Natural killer cell treated with Interleukin-12 subunit alpha and Interleukin-12 subunit beta and Interleukin-15 and Interleukin-18, amount 100 ng/mL, for 72 hours (primary cell): ENCODE data around the gene SENP3. TPM values are rescaled to one million over a fixed set of nuclear protein-coding genes. Genes with fewer than 3 reads are reported as not detected.

Source experiments
- ATAC-seq, 2 donors: fragments of 150-1000 bp; cut with Tn5 transposase in 1 of 2; sonication (Bioruptor Pico), chemical (Tn5 transposase) in 1 of 2; 2 replicates each; pipeline ENCODE4 v1.10.0; 2021
- DNase-seq: peaks from one replicate; pipeline ENCODE4 v3.0.0; 2022; ENCODE audit warnings: low spot score
- H3K27ac Mint-ChIP-seq, 2 donors: 1 replicate in 1 of 2; 2 replicates in 1 of 2; pipeline ENCODE4 v1.8.0; 2022; ENCODE audit warnings: mixed read lengths in 2 of 2, mild to moderate bottlenecking in 1 of 2, moderate library complexity in 1 of 2
- H3K27me3 Mint-ChIP-seq, 2 donors: 1 replicate in 1 of 2; 2 replicates in 1 of 2; pipeline ENCODE4 v1.8.0; 2022; ENCODE audit warnings: mixed read lengths in 2 of 2
- H3K36me3 Mint-ChIP-seq: one replicate; pipeline ENCODE4 v1.8.0; 2022; ENCODE audit warnings: mixed read lengths
- H3K4me1 Mint-ChIP-seq, 2 donors: 1 replicate in 1 of 2; 2 replicates in 1 of 2; pipeline ENCODE4 v1.8.0; 2022; ENCODE audit warnings: low read depth in 2 of 2, mixed read lengths in 2 of 2, mild to moderate bottlenecking in 1 of 2
- H3K4me3 Mint-ChIP-seq: one replicate; pipeline ENCODE4 v1.8.0; 2022; ENCODE audit warnings: mixed read lengths
- H3K9me3 Mint-ChIP-seq: 2 replicates; pipeline ENCODE4 v1.8.0; 2022; ENCODE audit warnings: mixed read lengths
- total RNA-seq, 2 donors: library from RNA; stranded (reverse); gene quantifications; one replicate each; pipeline ENCODE4 v1.2.3, GENCODE V29; 2022

SENP3 gene
- total RNA-seq, 2 donors from 2014 or later, result 56.2 to 90.1 TPM

DNA sequence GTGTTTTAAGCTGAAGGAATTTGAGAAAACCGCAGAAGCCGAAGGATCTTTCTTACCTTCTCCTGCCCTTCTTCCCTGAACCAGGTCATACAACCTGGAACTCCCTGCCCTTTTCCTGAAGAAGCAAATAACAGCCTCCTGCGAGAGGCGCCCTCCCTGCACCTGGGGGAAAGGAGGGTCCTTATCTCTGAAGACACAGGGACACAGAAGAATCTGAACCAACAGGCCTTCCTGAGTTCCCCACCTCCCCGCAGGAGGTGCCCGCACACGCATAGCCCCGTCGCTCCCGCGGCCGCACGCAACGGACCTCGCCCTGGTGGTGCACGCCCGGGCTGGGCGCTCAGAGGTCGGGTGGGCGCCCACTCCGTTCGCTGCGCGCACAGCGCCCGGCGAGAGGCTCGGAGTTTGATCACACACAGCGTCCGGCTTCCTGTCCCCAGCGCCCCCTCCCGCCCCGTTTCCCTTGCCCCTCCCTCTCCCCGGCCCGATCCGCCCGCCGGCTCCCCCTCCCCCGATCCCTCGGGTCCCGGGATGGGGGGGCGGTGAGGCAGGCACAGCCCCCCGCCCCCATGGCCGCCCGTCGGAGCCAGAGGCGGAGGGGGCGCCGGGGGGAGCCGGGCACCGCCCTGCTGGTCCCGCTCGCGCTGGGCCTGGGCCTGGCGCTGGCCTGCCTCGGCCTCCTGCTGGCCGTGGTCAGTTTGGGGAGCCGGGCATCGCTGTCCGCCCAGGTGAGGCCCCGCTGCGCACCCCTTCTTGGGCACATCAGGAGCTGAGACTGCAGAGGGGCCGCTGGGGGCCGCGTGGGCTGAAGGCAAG, 12.9 kb upstream of the SENP3 start, which contains the start of gene TNFSF12:
TSS of gene TNFSF12 (plus strand) at position 474 of the 816 bp plus-strand sequence. CDS start at position 570, 96 bp downstream.
- ATAC-seq (peak; percentile 85 to 87), DNase-seq (peak; percentile 74)
- H3K27me3 Mint-ChIP-seq, result no peaks in the 10 kb centered on the region
- no peaks in the 10 kb centered on the region for H3K9me3 Mint-ChIP-seq
- H3K4me1 Mint-ChIP-seq, result peaks cover 50 to 52% of the 10 kb centered on the region in 2 donors
- peaks cover 6% of the 10 kb centered on the region for H3K36me3 Mint-ChIP-seq
- H3K4me3 Mint-ChIP-seq, result peak within 1 kb of the TSS; percentile 91
- H3K27ac Mint-ChIP-seq, result peak within 1 kb of the TSS; percentile 90 to 91

- Mint-ChIP-seq H3K27ac (peak overlapping the region; percentile 90 to 91), H3K4me1 (peaks cover 54 to 57% of the 10 kb centered on the region in 2 donors), H3K4me3 (peak overlapping the region; percentile 91), H3K27me3 (no peaks in the 10 kb centered on the region), H3K9me3 (no peaks in the 10 kb centered on the region), H3K36me3 (peaks cover 6% of the 10 kb centered on the region)
- peak; percentile 58 for ATAC-seq
- DNase-seq, result no peak
Measured at GRCh38 chr17:7549401-7550055, 12.2 kb upstream of the SENP3 start.

DNA sequence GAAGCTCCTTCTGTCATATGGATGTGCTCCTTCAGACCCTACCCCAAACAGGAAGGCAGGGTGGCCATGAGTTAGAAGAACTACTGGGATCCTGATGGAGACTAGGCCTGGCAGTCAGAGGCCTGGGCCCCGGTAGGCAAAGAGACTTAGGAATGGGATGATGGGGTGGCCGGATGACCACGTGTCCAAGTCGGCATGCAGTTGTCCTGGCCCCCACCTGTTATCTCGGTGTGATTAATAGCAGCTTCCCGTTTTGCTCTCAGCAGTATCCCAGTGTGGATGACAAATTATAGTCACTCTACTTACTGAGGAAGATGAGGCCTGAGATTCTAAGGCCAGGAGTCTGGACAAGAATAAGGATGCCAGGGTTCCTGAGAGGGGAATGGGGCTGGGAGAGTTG, 11.4 kb upstream of the SENP3 start:
- H3K36me3 Mint-ChIP-seq, result peaks cover 6% of the 10 kb centered on the region
- H3K9me3 Mint-ChIP-seq, result no peaks in the 10 kb centered on the region
- peaks cover 58 to 62% of the 10 kb centered on the region in 2 donors for H3K4me1 Mint-ChIP-seq
- no peaks in the 10 kb centered on the region for H3K27me3 Mint-ChIP-seq
- H3K27ac Mint-ChIP-seq, result peak overlapping the region; percentile 90 to 91
- peak overlapping the region; percentile 91 for H3K4me3 Mint-ChIP-seq
- no peak for ATAC-seq
- DNase-seq, result no peak

GRCh38 chr17:7551396-7551795, 10.3 kb upstream of the SENP3 start:
- no peaks in the 10 kb centered on the region for H3K9me3 Mint-ChIP-seq
- H3K27me3 Mint-ChIP-seq, result no peaks in the 10 kb centered on the region
- ATAC-seq, result no peak
- H3K36me3 Mint-ChIP-seq, result peaks cover 6% of the 10 kb centered on the region
- DNase-seq, result no peak
- H3K4me1 Mint-ChIP-seq, result peaks cover 62 to 67% of the 10 kb centered on the region in 2 donors
- peak overlapping the region; percentile 90 to 91 for H3K27ac Mint-ChIP-seq
- H3K4me3 Mint-ChIP-seq, result peak overlapping the region; percentile 83

GRCh38 chr17:7552621-7553051, 9.1 kb upstream of the SENP3 start:
- Mint-ChIP-seq H3K4me1 (peaks cover 59 to 64% of the 10 kb centered on the region in 2 donors), H3K27me3 (no peaks in the 10 kb centered on the region), H3K27ac (peak overlapping the region; percentile 90 to 91), H3K9me3 (no peaks in the 10 kb centered on the region), H3K4me3 (peak overlapping the region; percentile 83), H3K36me3 (peaks cover 6% of the 10 kb centered on the region)
- DNase-seq (peak; percentile 67), ATAC-seq (peak; percentile 81)

DNA sequence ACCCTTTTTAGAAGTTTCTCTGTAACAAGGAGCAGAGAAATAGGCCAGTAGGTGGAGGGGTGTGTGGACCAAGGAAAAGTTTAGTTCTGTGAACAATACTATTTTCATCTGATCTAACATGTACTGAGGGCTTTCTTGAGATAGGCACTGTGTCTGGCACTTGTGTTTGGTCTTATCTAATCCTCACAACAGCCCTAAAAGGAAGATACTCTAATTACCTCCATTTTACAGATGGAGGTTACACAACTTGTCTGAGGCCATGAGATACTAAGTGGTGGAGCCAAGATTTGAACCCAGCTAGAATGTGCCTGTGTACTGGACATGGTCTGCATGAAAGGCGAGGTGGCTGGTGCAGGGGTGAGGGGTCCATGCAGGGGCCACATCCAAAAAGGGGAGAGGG, 8.4 kb upstream of the SENP3 start:
- peaks cover 57 to 58% of the 10 kb centered on the region in 2 donors for H3K4me1 Mint-ChIP-seq
- no peaks in the 10 kb centered on the region for H3K9me3 Mint-ChIP-seq
- H3K27me3 Mint-ChIP-seq, result no peaks in the 10 kb centered on the region
- DNase-seq, result no peak
- ATAC-seq, result no peak
- peak overlapping the region; percentile 83 for H3K4me3 Mint-ChIP-seq
- peaks cover 6% of the 10 kb centered on the region for H3K36me3 Mint-ChIP-seq
- peak overlapping the region; percentile 90 to 91 for H3K27ac Mint-ChIP-seq

GRCh38 chr17:7555320-7555948, 6.3 kb upstream of the SENP3 start:
- Mint-ChIP-seq H3K4me3 (no peak overlapping the region), H3K4me1 (peaks cover 55 to 56% of the 10 kb centered on the region in 2 donors), H3K9me3 (no peaks in the 10 kb centered on the region), H3K36me3 (peaks cover 6% of the 10 kb centered on the region), H3K27ac (peak overlapping the region; percentile 90 to 91), H3K27me3 (no peaks in the 10 kb centered on the region)
- DNase-seq (no peak), ATAC-seq (no peak)

DNA sequence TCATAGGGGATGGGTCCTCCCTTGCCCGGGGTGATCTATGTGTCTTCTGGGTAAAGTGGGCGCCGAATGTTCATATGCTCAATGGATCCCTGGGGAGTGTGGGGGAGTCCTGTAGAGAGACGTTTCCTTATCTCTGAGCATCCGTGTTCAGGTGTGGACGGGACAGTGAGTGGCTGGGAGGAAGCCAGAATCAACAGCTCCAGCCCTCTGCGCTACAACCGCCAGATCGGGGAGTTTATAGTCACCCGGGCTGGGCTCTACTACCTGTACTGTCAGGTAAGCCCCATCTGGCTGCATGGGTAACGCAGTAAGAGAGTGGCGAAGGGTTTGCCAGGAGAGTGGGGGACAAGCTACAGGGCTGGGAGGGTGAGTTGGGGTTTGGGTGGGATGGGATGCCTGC, 5.1 kb upstream of the SENP3 start:
- ATAC-seq (no peak), DNase-seq (no peak)
- no peaks in the 10 kb centered on the region for H3K9me3 Mint-ChIP-seq
- no peak overlapping the region for H3K4me3 Mint-ChIP-seq
- no peaks in the 10 kb centered on the region for H3K27me3 Mint-ChIP-seq
- peaks cover 6% of the 10 kb centered on the region for H3K36me3 Mint-ChIP-seq
- H3K4me1 Mint-ChIP-seq, result peaks cover 57 to 58% of the 10 kb centered on the region in 2 donors
- H3K27ac Mint-ChIP-seq, result peak overlapping the region; percentile 40 to 64

GRCh38 chr17:7557147-7557764, 4.5 kb upstream of the SENP3 start:
- no peak for DNase-seq
- Mint-ChIP-seq H3K27me3 (no peaks in the 10 kb centered on the region), H3K36me3 (peaks cover 6% of the 10 kb centered on the region), H3K4me1 (peaks cover 53 to 54% of the 10 kb centered on the region in 2 donors), H3K9me3 (no peaks in the 10 kb centered on the region), H3K27ac (peak overlapping the region; percentile 80 to 84), H3K4me3 (no peak overlapping the region)
- ATAC-seq, result no peak

DNA sequence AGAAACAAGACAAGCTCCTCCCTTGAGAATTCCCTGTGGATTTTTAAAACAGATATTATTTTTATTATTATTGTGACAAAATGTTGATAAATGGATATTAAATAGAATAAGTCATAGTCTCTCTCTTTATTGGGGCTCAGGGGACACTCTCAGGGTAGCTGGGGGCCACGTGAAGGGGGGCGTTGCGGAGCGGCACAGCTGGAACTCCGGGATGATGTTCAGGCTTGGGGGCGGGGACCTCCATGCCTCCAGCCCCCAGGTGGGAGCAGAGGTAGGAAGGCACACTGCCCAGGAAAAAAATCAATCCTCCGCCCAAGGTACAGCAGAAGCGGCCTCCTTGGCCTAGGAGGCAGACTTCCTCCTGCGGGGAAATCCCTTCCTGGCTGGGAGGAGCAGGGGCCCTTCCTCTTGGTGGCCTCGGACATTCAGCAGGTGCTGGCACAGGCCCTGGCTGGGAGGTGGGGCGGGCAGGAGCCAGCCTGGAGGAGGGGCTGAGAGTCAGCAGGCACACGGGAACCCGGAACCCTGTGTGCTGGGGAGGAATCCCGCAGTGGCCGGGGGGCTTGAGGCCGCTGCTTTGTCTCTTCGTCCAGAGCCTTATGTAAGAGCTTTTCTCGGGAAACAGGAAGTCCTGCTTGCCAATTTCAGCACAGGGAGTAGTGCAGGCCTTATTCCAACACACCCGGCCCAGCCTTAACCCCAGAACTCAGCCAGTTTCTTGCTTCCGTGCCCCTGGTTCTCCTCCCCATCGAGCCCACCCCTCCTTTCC, 3.8 kb upstream of the SENP3 start:
- Mint-ChIP-seq H3K4me1 (peaks cover 53 to 54% of the 10 kb centered on the region in 2 donors), H3K36me3 (peaks cover under 1% of the 10 kb centered on the region), H3K27me3 (no peaks in the 10 kb centered on the region), H3K27ac (peak overlapping the region; percentile 80 to 84), H3K4me3 (peak overlapping the region; percentile 45), H3K9me3 (no peaks in the 10 kb centered on the region)
- ATAC-seq (no peak), DNase-seq (no peak)

DNA sequence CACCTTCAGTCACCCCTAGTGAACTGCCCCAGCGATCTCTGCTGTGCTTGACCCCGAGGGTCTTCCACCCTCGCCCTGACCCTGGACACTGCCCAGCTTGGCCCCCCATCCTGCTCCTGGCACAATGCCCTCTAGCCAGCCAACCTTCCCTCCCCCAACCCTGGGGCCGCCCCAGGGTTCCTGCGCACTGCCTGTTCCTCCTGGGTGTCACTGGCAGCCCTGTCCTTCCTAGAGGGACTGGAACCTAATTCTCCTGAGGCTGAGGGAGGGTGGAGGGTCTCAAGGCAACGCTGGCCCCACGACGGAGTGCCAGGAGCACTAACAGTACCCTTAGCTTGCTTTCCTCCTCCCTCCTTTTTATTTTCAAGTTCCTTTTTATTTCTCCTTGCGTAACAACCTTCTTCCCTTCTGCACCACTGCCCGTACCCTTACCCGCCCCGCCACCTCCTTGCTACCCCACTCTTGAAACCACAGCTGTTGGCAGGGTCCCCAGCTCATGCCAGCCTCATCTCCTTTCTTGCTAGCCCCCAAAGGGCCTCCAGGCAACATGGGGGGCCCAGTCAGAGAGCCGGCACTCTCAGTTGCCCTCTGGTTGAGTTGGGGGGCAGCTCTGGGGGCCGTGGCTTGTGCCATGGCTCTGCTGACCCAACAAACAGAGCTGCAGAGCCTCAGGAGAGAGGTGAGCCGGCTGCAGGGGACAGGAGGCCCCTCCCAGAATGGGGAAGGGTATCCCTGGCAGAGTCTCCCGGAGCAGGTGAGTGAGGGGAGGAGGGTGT, 3.0 kb upstream of the SENP3 start, which contains the start of gene TNFSF13:
TSS of gene TNFSF13 (plus strand) at position 207 of the 776 bp plus-strand sequence. CDS start at position 497, 290 bp downstream.
- Mint-ChIP-seq H3K4me1 (peaks cover 46 to 48% of the 10 kb centered on the region in 2 donors), H3K9me3 (no peaks in the 10 kb centered on the region), H3K36me3 (no peaks in the 10 kb centered on the region), H3K27ac (peak within 1 kb of the TSS; percentile 80 to 84), H3K27me3 (no peaks in the 10 kb centered on the region), H3K4me3 (peak within 1 kb of the TSS; percentile 45)
- ATAC-seq (no peak), DNase-seq (no peak)
